Measurements from ENCODE around the gene NDUFAF5. TPM values are rescaled to one million over a fixed set of nuclear protein-coding genes. Genes with fewer than 3 reads are reported as not detected.
A peak's percentile ranks its signal among the peaks of the same experiment; 100 is the strongest.

The NDUFAF5 gene
- total and polyA plus RNA-seq, 2 of the 8 experiments (the other 6 are each of a cell fraction or from before 2014, with no cell fraction given): 11.8 to 32.3 TPM

- Histone ChIP-seq H4K8ac (ENCODE audit: extremely low read depth, insufficient read depth, low read length) (no peak overlapping the region), H3K27me3 (replicated peaks in 1 of 4; ENCODE audit: control insufficient read depth in 3 of 4, extremely low read depth in 1 of 4, insufficient read depth in 3 of 4, low read length in 3 of 4) (no peaks in the 10 kb centered on the region), H2AK5ac (ENCODE audit: low read depth, low read length) (no peak overlapping the region), H3K14ac (ENCODE audit: insufficient read length) (no peak overlapping the region), H2BK20ac (ENCODE audit: low read length) (no peak overlapping the region), H2BK5ac (ENCODE audit: low read depth, low read length) (no peak overlapping the region), H3K27ac (ENCODE audit: low read depth, low read length) (no peak overlapping the region), H3K4ac (replicated peaks; ENCODE audit: insufficient read length, low read depth, low read length) (no peak overlapping the region), H3K9ac (replicated peaks in 1 of 4; ENCODE audit: extremely low read depth in 1 of 4, low read depth in 3 of 4, low read length in 3 of 4) (no peak overlapping the region), H3K23ac (ENCODE audit: insufficient read length) (no peak overlapping the region), H3K23me2 (ENCODE audit: low read depth, low read length) (no peaks in the 10 kb centered on the region), H2BK120ac (replicated peaks; ENCODE audit: low read depth, low read length) (no peak overlapping the region), H2BK15ac (ENCODE audit: low read length) (no peak overlapping the region), H4K5ac (ENCODE audit: insufficient read length, low read depth, low read length) (no peak overlapping the region), H3K9me3 (ENCODE audit: insufficient read depth in 2 of 2, low read depth in 1 of 2, low read length in 1 of 2) (no peaks in the 10 kb centered on the region), H4K91ac (replicated peaks; ENCODE audit: insufficient read length, low read length) (no peak overlapping the region), H3K4me2 (ENCODE audit: insufficient read depth in 1 of 2, low read depth in 2 of 2, low read length in 2 of 2) (no peak overlapping the region), H3K79me1 (ENCODE audit: low read depth, low read length) (no peaks in the 10 kb centered on the region), H3K4me1 (replicated peaks in 1 of 4; ENCODE audit: control insufficient read depth in 3 of 4, insufficient read depth in 4 of 4, low read length in 3 of 4) (no peaks in the 10 kb centered on the region), H3K79me2 (ENCODE audit: control insufficient read depth in 1 of 2, insufficient read depth in 2 of 2, low read length in 2 of 2) (no peaks in the 10 kb centered on the region), H3K36me3 (ENCODE audit: control insufficient read depth in 2 of 4, insufficient read depth in 4 of 4, low read length in 3 of 4) (no peaks in the 10 kb centered on the region), H3K4me3 (ENCODE audit: extremely low read depth in 1 of 4, insufficient read depth in 2 of 4, low read depth in 3 of 4, low read length in 4 of 4) (no peak overlapping the region), H2BK12ac (ENCODE audit: low read depth, low read length) (no peak overlapping the region), H3K18ac (ENCODE audit: extremely low read depth, low read length) (no peak overlapping the region), H2AFZ (ENCODE audit: low read length) (peak overlapping the region; percentile 41; the same call in 1 of the 2 replicates), H4K20me1 (replicated peaks in 1 of 2; ENCODE audit: control insufficient read depth in 1 of 2, insufficient read depth in 2 of 2, low read length in 2 of 2) (no peaks in the 10 kb centered on the region), H3K56ac (replicated peaks; ENCODE audit: insufficient read length, low read depth, low read length) (no peak overlapping the region)
- ChIA-PET POLR2A (ENCODE audit: partially characterized antibody) (no interaction called here), CTCF (ENCODE audit: partially characterized antibody) (interaction anchor here (0.9 to 1.5 kb wide), 3 partner anchors 12 to 95 kb away, joined by 3 to 4 read pairs (median 3); no protein-coding TSS in a partner anchor)
- 90% methylated on average over 5 of the region's 5 CpGs; no CpG with 5 or more reads in 1 of the 2 experiments for WGBS, 2 experiments (ENCODE audit: extremely low coverage in 1 of 2, insufficient coverage in 1 of 2, insufficient read length in 1 of 2, insufficient replicate concordance in 2 of 2, low coverage in 1 of 2, low lambda C conversion rate in 2 of 2, missing lambda C conversion rate in 1 of 2)
- FAIRE-seq (no peak), DNase-seq (ENCODE audit: low read depth in 1 of 2, low spot score in 2 of 2) (no peak)
- TF ChIP-seq RXRA (IDR thresholded peaks at IDR 0.05; ENCODE audit: insufficient read depth, low read depth, low read length) (no peak), CREB1 (IDR thresholded peaks at IDR 0.05) (no peak), CTBP2 (IDR thresholded peaks at IDR 0.05; ENCODE audit: borderline replicate concordance, insufficient read depth, insufficient read length, low read length) (no peak), CHD2 (IDR thresholded peaks at IDR 0.05; ENCODE audit: low read length) (no peak)
Observed at GRCh38 chr20:13858439-13858838, 73.6 kb downstream of the NDUFAF5 start.
